ENCODE results near the gene SMIM23. TPM values are rescaled to one million over a fixed set of nuclear protein-coding genes. Genes with fewer than 3 reads are reported as not detected.

The SMIM23 gene
- total and polyA plus RNA-seq, 10 of the 15 experiments (the other 5 are each of a cell fraction or from before 2014, with no cell fraction given): not detected

DNA sequence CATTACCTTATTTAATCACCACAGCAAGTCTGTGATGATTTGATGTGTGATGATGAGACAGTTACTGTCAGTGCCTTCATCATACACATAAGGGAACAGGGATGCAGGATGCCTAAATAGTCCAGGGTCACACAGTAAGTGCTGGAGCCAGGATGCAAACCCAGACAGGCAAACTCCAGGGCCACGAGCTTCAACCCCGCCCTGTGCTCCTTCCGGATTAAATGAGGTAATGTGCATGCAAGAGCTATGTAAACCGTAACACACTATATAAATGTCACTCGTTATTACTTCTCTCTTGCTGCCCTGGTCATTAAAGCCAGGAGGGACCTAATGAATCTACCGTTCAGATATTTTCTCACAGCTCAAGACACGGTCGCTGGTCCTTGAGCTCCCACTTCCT lies 12.8 kb downstream of the SMIM23 start (continued):
- TF ChIP-seq, protein P1, sequence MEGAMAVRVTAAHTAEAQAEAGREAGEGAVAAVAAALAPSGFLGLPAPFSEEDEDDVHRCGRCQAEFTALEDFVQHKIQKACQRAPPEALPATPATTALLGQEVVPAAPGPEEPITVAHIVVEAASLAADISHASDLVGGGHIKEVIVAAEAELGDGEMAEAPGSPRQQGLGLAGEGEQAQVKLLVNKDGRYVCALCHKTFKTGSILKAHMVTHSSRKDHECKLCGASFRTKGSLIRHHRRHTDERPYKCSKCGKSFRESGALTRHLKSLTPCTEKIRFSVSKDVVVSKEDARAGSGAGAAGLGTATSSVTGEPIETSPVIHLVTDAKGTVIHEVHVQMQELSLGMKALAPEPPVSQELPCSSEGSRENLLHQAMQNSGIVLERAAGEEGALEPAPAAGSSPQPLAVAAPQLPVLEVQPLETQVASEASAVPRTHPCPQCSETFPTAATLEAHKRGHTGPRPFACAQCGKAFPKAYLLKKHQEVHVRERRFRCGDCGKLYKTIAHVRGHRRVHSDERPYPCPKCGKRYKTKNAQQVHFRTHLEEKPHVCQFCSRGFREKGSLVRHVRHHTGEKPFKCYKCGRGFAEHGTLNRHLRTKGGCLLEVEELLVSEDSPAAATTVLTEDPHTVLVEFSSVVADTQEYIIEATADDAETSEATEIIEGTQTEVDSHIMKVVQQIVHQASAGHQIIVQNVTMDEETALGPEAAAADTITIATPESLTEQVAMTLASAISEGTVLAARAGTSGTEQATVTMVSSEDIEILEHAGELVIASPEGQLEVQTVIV (IDR thresholded peaks at IDR 0.05; ENCODE audit: borderline replicate concordance, partially characterized antibody): no peak
- TF ChIP-seq MXI1 (IDR thresholded peaks at IDR 0.05; ENCODE audit: low read depth, low read length) (no peak), ASH2L (IDR thresholded peaks at IDR 0.05; ENCODE audit: borderline replicate concordance, low read depth) (no peak), RAD21 (IDR thresholded peaks at IDR 0.05; ENCODE audit: insufficient read depth, low read depth, low read length) (no peak), TAF1 (IDR thresholded peaks at IDR 0.05; ENCODE audit: borderline replicate concordance, low read depth, low read length) (no peak), TARDBP (IDR thresholded peaks at IDR 0.05; ENCODE audit: borderline replicate concordance) (no peak), SUZ12 (IDR thresholded peaks at IDR 0.05; ENCODE audit: unreplicated experiment) (no peak)
- TF ChIP-seq, protein P2, sequence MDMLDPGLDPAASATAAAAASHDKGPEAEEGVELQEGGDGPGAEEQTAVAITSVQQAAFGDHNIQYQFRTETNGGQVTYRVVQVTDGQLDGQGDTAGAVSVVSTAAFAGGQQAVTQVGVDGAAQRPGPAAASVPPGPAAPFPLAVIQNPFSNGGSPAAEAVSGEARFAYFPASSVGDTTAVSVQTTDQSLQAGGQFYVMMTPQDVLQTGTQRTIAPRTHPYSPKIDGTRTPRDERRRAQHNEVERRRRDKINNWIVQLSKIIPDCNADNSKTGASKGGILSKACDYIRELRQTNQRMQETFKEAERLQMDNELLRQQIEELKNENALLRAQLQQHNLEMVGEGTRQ (IDR thresholded peaks at IDR 0.05; ENCODE audit: borderline replicate concordance, low read depth, low read length): no peak

DNA sequence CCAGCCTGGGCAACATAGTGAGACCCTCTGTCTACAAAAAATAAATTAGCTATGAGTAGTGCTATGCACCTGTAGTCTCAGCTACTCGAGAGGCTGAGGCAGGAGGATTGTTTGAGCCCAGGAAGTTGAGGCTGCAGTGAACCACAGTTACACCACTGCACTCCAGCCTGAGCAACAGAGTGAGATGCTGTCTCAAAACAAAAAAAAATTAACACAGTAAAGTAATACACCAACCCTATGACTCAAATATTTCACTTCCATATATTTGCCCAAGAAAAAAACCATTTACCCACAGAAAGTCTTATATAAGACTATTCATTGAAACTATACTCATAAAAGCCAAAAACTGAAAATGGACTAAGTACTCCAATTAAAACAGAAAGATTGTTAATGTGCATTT lies 16.2 kb downstream of the SMIM23 start:
- 0% methylated on average over 1 of the region's 1 CpG for WGBS (ENCODE audit: insufficient coverage, insufficient replicate concordance, low lambda C conversion rate, missing lambda C conversion rate)
- no peak for FAIRE-seq
- H3K36me3 ChIP-seq (ENCODE audit: control insufficient read depth in 2 of 2, insufficient read depth in 2 of 2, low read length in 1 of 2): no peaks in the 10 kb centered on the region
- no peak overlapping the region for H3K9ac ChIP-seq (ENCODE audit: control insufficient read depth, insufficient read depth, low read length)
- intact Hi-C loops (cut with micrococcal nuclease; ENCODE audit: unreplicated experiment): no loop called here
- no peaks in the 10 kb centered on the region for H3K9me3 ChIP-seq (replicated peaks; ENCODE audit: control insufficient read depth, insufficient read depth, low read length)
- ChIA-PET SMC1A (ENCODE audit: uncharacterized antibody, unreplicated experiment) (interaction anchor here (1.4 kb wide), 1 partner anchor 20 kb away, joined by 3 read pairs; no protein-coding TSS in a partner anchor), POLR2A (no interaction called here), CTCF (no interaction called here), RAD21 (ENCODE audit: unreplicated experiment) (no interaction called here)
- in situ Hi-C loops (cut with MboI): no loop called here
- H3K4me3 ChIP-seq: no peak overlapping the region
- H4K20me1 ChIP-seq (ENCODE audit: control insufficient read depth, insufficient read depth): no peaks in the 10 kb centered on the region
- no peak overlapping the region for H2AFZ ChIP-seq (ENCODE audit: control insufficient read depth, low read depth, low read length)
- H3K27me3 ChIP-seq (replicated peaks in 1 of 2; ENCODE audit: control insufficient read depth in 2 of 2, insufficient read depth in 2 of 2, low read length in 1 of 2): peaks cover 0 to 3% of the 10 kb centered on the region in 2 experiments; a peak in 3 of 4 replicates
- DNase-seq (ENCODE audit: low read depth, low spot score): no peak
- BruUV-seq (replicated peaks): no TSS peak
- H3K79me2 ChIP-seq (ENCODE audit: control insufficient read depth, insufficient read depth, low read length): no peaks in the 10 kb centered on the region
- H3K4me2 ChIP-seq (ENCODE audit: control insufficient read depth, insufficient read depth): no peak overlapping the region
- H3K4me1 ChIP-seq (ENCODE audit: control insufficient read depth, insufficient read depth, low read length): no peaks in the 10 kb centered on the region
- H3K27ac ChIP-seq (ENCODE audit: control insufficient read depth, insufficient read depth): no peak overlapping the region
- no peak for ATAC-seq
- TF ChIP-seq RB1 (IDR thresholded peaks at IDR 0.05; ENCODE audit: borderline replicate concordance) (no peak), ZNF622 (IDR thresholded peaks at IDR 0.05) (no peak), TARDBP (IDR thresholded peaks at IDR 0.05; ENCODE audit: borderline replicate concordance) (no peak), BMI1 (IDR thresholded peaks at IDR 0.05; ENCODE audit: borderline replicate concordance) (no peak), ZSCAN29 (IDR thresholded peaks at IDR 0.05) (no peak), NRF1 (conservative IDR thresholded peaks at IDR 0.05; ENCODE audit: low read depth, low read length) (no peak), RFX5 (IDR thresholded peaks at IDR 0.05; ENCODE audit: low read depth, low read length) (no peak), RELA (IDR thresholded peaks at IDR 0.05; ENCODE audit: borderline replicate concordance, partially characterized antibody) (no peak)
- TF ChIP-seq, protein P3, sequence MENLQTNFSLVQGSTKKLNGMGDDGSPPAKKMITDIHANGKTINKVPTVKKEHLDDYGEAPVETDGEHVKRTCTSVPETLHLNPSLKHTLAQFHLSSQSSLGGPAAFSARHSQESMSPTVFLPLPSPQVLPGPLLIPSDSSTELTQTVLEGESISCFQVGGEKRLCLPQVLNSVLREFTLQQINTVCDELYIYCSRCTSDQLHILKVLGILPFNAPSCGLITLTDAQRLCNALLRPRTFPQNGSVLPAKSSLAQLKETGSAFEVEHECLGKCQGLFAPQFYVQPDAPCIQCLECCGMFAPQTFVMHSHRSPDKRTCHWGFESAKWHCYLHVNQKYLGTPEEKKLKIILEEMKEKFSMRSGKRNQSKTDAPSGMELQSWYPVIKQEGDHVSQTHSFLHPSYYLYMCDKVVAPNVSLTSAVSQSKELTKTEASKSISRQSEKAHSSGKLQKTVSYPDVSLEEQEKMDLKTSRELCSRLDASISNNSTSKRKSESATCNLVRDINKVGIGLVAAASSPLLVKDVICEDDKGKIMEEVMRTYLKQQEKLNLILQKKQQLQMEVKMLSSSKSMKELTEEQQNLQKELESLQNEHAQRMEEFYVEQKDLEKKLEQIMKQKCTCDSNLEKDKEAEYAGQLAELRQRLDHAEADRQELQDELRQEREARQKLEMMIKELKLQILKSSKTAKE (IDR thresholded peaks at IDR 0.05; ENCODE audit: low read depth, poor library complexity, severe bottlenecking): no peak
- TF ChIP-seq, protein P4, sequence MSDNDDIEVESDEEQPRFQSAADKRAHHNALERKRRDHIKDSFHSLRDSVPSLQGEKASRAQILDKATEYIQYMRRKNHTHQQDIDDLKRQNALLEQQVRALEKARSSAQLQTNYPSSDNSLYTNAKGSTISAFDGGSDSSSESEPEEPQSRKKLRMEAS (IDR thresholded peaks at IDR 0.05; ENCODE audit: low read depth, low read length): no peak

Measured in GM12878 (cell line).